Neural cell (in vitro differentiated cells): Measurements from ENCODE around the gene PEA15.

Experiments
- EP300 ChIP-seq: fragments of 450-650 bp; conservative IDR thresholded peaks from 2 replicates; pipeline ENCODE4 v1.6.1; 2014; ENCODE audit warnings: antibody characterized with exemption, mild to moderate bottlenecking, moderate library complexity; ENCODE audit not compliant: poor library complexity, severe bottlenecking
- POLR2AphosphoS5 ChIP-seq: IDR thresholded peaks from 2 replicates; pipeline ENCODE4 v1.6.1; 2012
- RAD21 ChIP-seq: fragments of 450-650 bp; conservative IDR thresholded peaks from 2 replicates; pipeline ENCODE4 v1.6.1; 2014; ENCODE audit warnings: antibody characterized with exemption, mild to moderate bottlenecking, moderate library complexity
- TF ChIP-seq, protein P1 (sequence below): fragments of 450-650 bp; IDR thresholded peaks from 2 replicates; pipeline ENCODE4 v1.5.1; 2014; ENCODE audit warnings: antibody characterized with exemption, mild to moderate bottlenecking, moderate library complexity; ENCODE audit not compliant: poor library complexity, severe bottlenecking

DNA sequence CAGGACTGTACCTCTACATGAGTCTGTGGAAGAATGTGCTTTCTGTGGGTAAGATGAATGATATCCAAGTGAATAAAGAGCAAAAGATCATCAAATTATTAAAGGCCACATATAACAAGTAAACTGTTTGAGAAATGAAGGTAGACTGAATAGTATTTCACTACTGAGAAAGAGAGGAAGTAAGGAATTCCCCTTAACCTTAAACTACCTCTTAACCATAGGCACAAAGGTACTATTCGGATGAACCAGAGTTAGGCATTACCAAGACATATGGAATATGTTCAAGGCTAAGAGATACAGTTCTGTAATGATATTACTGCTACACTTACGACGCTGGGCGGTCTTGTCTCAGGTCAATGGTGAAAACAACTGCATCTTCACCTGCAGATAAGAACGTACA is 31.6 kb downstream of the PEA15 start:
- TF ChIP-seq RAD21 = no peak
- TF ChIP-seq, protein P1, sequence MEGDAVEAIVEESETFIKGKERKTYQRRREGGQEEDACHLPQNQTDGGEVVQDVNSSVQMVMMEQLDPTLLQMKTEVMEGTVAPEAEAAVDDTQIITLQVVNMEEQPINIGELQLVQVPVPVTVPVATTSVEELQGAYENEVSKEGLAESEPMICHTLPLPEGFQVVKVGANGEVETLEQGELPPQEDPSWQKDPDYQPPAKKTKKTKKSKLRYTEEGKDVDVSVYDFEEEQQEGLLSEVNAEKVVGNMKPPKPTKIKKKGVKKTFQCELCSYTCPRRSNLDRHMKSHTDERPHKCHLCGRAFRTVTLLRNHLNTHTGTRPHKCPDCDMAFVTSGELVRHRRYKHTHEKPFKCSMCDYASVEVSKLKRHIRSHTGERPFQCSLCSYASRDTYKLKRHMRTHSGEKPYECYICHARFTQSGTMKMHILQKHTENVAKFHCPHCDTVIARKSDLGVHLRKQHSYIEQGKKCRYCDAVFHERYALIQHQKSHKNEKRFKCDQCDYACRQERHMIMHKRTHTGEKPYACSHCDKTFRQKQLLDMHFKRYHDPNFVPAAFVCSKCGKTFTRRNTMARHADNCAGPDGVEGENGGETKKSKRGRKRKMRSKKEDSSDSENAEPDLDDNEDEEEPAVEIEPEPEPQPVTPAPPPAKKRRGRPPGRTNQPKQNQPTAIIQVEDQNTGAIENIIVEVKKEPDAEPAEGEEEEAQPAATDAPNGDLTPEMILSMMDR = no peak
- TF ChIP-seq POLR2AphosphoS5 = no peak
- no peak for TF ChIP-seq EP300
